ENCODE results near the gene NELL2.

Gene NELL2

DNA sequence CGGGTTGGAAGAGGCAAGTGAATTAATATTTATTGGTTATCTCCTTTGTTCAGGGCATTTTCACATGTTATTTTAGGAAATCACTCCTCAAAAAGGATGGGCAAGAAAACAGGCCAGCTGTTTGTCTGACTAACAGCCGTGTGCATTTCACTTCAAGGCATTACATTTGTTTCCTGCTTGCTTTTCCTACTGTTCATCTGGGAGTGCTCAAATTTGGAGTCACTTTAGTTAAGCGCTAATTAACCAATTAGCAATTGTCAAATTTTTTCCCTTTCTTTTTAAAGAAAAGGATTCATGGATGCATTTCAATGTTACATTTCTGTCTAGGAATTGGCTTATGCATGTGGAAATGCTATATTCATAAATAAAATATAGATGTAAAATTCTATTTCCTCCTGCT, 415.9 kb downstream of the NELL2 start:
- DNase-seq (ENCODE audit: low spot score) = no peak

DNA sequence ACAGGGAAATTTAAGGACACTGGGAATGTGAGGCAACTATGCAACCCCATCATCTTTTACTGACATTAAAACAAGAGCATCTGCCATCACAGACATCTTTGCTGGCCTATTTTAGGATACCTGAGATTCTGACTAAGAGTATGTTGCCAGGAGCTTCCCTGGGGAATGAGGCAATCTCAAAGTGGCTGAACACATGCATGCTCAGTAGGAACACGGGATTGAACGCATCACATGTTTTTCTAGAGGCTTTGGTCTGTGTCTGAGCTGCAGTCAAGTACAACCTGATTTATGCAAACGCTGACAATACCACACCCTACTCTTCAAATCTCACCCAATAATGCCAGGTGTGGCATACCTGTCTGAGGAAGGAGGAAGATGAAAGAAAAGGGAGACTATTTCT, 416.5 kb downstream of the NELL2 start:
- DNase-seq (ENCODE audit: low spot score) = no peak

Data from HuH-7.5 (cell line).